Panc1 (cell line): ENCODE results near the gene EIF4G3. TPM values are rescaled to one million over a fixed set of nuclear protein-coding genes. Genes with fewer than 3 reads are reported as not detected.
A peak's percentile ranks its signal among the peaks of the same experiment; 100 is the strongest.

Source experiments
- ATAC-seq: fragments of 200-7000 bp; cut with Tn5 transposase; 2 replicates; pipeline ENCODE4 v1.9.1; 2020; ENCODE audit warnings: mild to moderate bottlenecking, moderate library complexity
- BruUV-seq: library from RNA; stranded (reverse); fragments of 400-500 nt; replicated peaks from 2 replicates; lab custom pipeline; 2021; lab: Mats Ljungman, UMichigan
- CTCF ChIA-PET: fragments of 300-600 bp; sonication (Branson Sonifier 250); formaldehyde crosslinking; loops from one replicate; lab custom pipeline; 2022; ENCODE audit warnings: antibody characterized with exemption; lab: Charles Lee
- POLR2A ChIA-PET: fragments of 300-600 bp; sonication (Branson Sonifier 250); formaldehyde crosslinking; loops from one replicate; lab custom pipeline; 2022; ENCODE audit warnings: antibody characterized with exemption; lab: Charles Lee
- DNase-seq: peaks from one replicate; pipeline ENCODE4 v3.0.0-alpha.2; 2010; ENCODE audit warnings: low read depth, low spot score
- H3K27ac ChIP-seq: 2 replicates; pipeline ENCODE4 v1.5.1; 2011; ENCODE audit warnings: mild to moderate bottlenecking, low read length, inconsistent platforms
- H3K27me3 ChIP-seq: fragments of 200-500 bp; sonication (Bioruptor generic); 2 replicates; pipeline ENCODE4 v1.6.0; 2014; ENCODE audit warnings: low read length, inconsistent platforms; ENCODE audit not compliant: control insufficient read depth, insufficient read depth
- H3K36me3 ChIP-seq: fragments of 200-500 bp; sonication (Bioruptor generic); 2 replicates; pipeline ENCODE4 v1.5.1; 2014; ENCODE audit warnings: inconsistent platforms, mild to moderate bottlenecking, low read length, moderate library complexity; ENCODE audit not compliant: control insufficient read depth, insufficient read depth
- H3K4me1 ChIP-seq: 2 replicates; pipeline ENCODE4 v1.5.1; 2011; ENCODE audit warnings: inconsistent platforms, mild to moderate bottlenecking, low read length, moderate library complexity; ENCODE audit not compliant: control insufficient read depth, insufficient read depth
- H3K4me3 ChIP-seq, 2 experiments: 2 replicates each; pipeline ENCODE4 v1.5.1; 2011 to 2012; ENCODE audit warnings: low read depth in 2 of 2, low read length in 2 of 2, mild to moderate bottlenecking in 2 of 2, inconsistent platforms in 1 of 2, moderate library complexity in 1 of 2
- H3K9me3 ChIP-seq: fragments of 200-500 bp; sonication (Bioruptor generic); 2 replicates; pipeline ENCODE4 v1.5.1; 2014; ENCODE audit warnings: low read depth, mild to moderate bottlenecking, inconsistent platforms, low read length, moderate library complexity; ENCODE audit not compliant: control insufficient read depth, insufficient read depth
- POLR2AphosphoS5 ChIP-seq: IDR thresholded peaks from 2 replicates; pipeline ENCODE4 v1.6.1; 2012; ENCODE audit warnings: mild to moderate bottlenecking, low read depth, low read length, moderate library complexity
- SIN3A ChIP-seq: IDR thresholded peaks from 2 replicates; pipeline ENCODE4 v1.6.1; 2012; ENCODE audit warnings: low read depth, mild to moderate bottlenecking, low read length, moderate library complexity, borderline replicate concordance; ENCODE audit not compliant: insufficient read depth
- TCF7L2 ChIP-seq: IDR thresholded peaks from 2 replicates; pipeline ENCODE4 v1.6.1; 2011; ENCODE audit warnings: mild to moderate bottlenecking, low read depth, low read length, inconsistent platforms
- in situ Hi-C: cut with HindIII; loops from 2 replicates; pipeline ENCODE4 v1.10.0; 2016; ENCODE audit warnings: low sequenced_read_pairs, low pct_unique_long_range_greater_than_20kb
- intact Hi-C: fragments of 100-400 bp; cut with micrococcal nuclease; formaldehyde crosslinking; loops from one replicate; pipeline ENCODE4 v1.10.0; 2022; ENCODE audit not compliant: unreplicated experiment
- total RNA-seq: library from RNA; stranded (reverse); gene quantifications from one replicate; pipeline ENCODE4 v1.2.1, GENCODE V29; 2021; ENCODE audit not compliant: unreplicated experiment
- TF ChIP-seq, protein P1 (sequence below), 2 experiments: IDR thresholded peaks; 2 replicates each; pipeline ENCODE4 v1.6.1; 2011 to 2012; ENCODE audit warnings: low read depth in 2 of 2, control low read depth in 1 of 2, low read length in 1 of 2, mild to moderate bottlenecking in 1 of 2, moderate library complexity in 1 of 2; ENCODE audit not compliant: insufficient read depth in 1 of 2
- TF ChIP-seq, protein P2 (sequence below): fragments of 450-650 bp; IDR thresholded peaks from 2 replicates; pipeline ENCODE4 v1.5.1; 2017; ENCODE audit warnings: mild to moderate bottlenecking

Gene EIF4G3
- total RNA-seq, 1 experiment from 2014 or later, result 78.6 TPM

DNA sequence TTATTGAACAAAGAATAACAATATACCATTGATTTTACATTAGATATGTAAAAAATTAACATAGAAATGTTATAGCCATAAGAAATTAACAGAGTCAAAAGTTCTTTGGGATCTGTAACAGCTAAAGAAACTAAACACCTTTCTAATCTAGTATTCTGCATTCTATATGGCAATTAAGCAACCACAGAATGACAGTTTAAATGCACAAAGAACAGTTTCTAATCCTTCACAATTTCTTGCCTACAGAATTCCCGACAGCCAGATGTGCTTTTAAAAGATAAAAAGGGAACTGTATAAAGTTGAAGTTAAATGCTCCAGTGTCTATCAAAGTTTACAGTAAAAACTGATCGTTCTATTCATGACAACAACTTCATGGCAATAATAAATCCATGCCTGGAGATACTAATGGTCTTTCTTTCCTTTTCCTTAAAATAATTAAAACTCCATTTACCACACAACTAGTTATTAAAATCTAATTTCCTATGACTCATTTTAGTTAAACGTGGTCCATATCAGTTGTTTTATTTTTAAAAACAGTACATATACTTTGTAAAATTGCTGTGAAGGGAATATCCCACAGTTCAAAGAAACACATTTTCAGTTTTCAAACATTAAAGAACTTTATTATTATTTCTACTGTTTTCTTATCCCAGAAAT is 110.2 kb downstream of the EIF4G3 start:
- H3K4me3 ChIP-seq, result no peak overlapping the region
- ChIA-PET CTCF (no interaction called here), POLR2A (interaction anchor here (0.5 kb wide), 1 partner anchor 57 kb away, joined by 3 read pairs; no protein-coding TSS in a partner anchor)
- in situ Hi-C loops, result no loop called here
- H3K36me3 ChIP-seq, result no peaks in the 10 kb centered on the region
- no peaks in the 10 kb centered on the region for H3K9me3 ChIP-seq
- no peak overlapping the region for H3K27ac ChIP-seq
- intact Hi-C loops, result no loop called here
- DNase-seq (no peak), ATAC-seq (no peak)
- no peaks in the 10 kb centered on the region for H3K27me3 ChIP-seq
- TF ChIP-seq, protein P1, sequence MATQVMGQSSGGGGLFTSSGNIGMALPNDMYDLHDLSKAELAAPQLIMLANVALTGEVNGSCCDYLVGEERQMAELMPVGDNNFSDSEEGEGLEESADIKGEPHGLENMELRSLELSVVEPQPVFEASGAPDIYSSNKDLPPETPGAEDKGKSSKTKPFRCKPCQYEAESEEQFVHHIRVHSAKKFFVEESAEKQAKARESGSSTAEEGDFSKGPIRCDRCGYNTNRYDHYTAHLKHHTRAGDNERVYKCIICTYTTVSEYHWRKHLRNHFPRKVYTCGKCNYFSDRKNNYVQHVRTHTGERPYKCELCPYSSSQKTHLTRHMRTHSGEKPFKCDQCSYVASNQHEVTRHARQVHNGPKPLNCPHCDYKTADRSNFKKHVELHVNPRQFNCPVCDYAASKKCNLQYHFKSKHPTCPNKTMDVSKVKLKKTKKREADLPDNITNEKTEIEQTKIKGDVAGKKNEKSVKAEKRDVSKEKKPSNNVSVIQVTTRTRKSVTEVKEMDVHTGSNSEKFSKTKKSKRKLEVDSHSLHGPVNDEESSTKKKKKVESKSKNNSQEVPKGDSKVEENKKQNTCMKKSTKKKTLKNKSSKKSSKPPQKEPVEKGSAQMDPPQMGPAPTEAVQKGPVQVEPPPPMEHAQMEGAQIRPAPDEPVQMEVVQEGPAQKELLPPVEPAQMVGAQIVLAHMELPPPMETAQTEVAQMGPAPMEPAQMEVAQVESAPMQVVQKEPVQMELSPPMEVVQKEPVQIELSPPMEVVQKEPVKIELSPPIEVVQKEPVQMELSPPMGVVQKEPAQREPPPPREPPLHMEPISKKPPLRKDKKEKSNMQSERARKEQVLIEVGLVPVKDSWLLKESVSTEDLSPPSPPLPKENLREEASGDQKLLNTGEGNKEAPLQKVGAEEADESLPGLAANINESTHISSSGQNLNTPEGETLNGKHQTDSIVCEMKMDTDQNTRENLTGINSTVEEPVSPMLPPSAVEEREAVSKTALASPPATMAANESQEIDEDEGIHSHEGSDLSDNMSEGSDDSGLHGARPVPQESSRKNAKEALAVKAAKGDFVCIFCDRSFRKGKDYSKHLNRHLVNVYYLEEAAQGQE (IDR thresholded peaks at IDR 0.05; ENCODE audit: insufficient read depth in 1 of 2, low read depth in 2 of 2, low read length in 1 of 2), result no peak
- TF ChIP-seq POLR2AphosphoS5, result no peak
- TF ChIP-seq, protein P2, sequence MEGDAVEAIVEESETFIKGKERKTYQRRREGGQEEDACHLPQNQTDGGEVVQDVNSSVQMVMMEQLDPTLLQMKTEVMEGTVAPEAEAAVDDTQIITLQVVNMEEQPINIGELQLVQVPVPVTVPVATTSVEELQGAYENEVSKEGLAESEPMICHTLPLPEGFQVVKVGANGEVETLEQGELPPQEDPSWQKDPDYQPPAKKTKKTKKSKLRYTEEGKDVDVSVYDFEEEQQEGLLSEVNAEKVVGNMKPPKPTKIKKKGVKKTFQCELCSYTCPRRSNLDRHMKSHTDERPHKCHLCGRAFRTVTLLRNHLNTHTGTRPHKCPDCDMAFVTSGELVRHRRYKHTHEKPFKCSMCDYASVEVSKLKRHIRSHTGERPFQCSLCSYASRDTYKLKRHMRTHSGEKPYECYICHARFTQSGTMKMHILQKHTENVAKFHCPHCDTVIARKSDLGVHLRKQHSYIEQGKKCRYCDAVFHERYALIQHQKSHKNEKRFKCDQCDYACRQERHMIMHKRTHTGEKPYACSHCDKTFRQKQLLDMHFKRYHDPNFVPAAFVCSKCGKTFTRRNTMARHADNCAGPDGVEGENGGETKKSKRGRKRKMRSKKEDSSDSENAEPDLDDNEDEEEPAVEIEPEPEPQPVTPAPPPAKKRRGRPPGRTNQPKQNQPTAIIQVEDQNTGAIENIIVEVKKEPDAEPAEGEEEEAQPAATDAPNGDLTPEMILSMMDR, result no peak
- no peak for TF ChIP-seq SIN3A
- TF ChIP-seq TCF7L2, result no peak
- peaks cover 10% of the 10 kb centered on the region for H3K4me1 ChIP-seq
- BruUV-seq, result no TSS peak

DNA sequence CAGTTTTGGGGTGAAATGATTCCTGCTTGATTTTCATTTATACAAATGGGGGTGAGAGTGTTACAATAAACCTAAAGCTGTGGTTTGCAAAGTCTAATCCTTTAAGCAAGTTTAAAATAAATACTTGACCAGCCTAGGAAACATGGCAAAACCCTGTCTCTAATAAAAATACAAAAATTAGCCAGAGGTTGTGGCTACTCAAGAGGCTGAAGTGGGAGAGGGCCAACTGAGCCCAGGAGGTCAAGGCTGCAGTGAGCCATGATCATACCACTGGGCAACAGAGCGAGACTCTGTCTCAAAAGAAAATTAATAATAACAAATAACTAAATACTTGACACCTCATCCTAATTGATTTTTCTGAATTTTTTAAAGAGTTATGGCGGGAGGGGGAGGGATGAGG is 110.8 kb downstream of the EIF4G3 start:
- TF ChIP-seq POLR2AphosphoS5 (no peak), TCF7L2 (no peak), SIN3A (no peak)
- TF ChIP-seq, protein P1 (IDR thresholded peaks at IDR 0.05; ENCODE audit: insufficient read depth in 1 of 2, low read depth in 2 of 2, low read length in 1 of 2), result no peak
- TF ChIP-seq, protein P2, result no peak
- intact Hi-C loops, result no loop called here
- no peak overlapping the region for H3K4me3 ChIP-seq
- no peaks in the 10 kb centered on the region for H3K36me3 ChIP-seq
- no peaks in the 10 kb centered on the region for H3K9me3 ChIP-seq
- CTCF ChIA-PET, result no interaction called here
- ATAC-seq (no peak), DNase-seq (no peak)
- TSS peak; percentile 4 for BruUV-seq
- no peaks in the 10 kb centered on the region for H3K27me3 ChIP-seq
- in situ Hi-C loops, result no loop called here
- H3K27ac ChIP-seq, result no peak overlapping the region
- POLR2A ChIA-PET, result interaction anchor here (0.5 kb wide), 1 partner anchor 58 kb away, joined by 3 read pairs; no protein-coding TSS in a partner anchor
- H3K4me1 ChIP-seq, result peaks cover 10% of the 10 kb centered on the region
